GM18502 (cell line): ENCODE data around the gene ASRGL1.
"Not testable (repeated sequence)": the region's sequence is repeated elsewhere in the genome, so short reads cannot be mapped to it uniquely, and the experiment has no call there.

Experiments
- ATAC-seq: cut with Tn5 transposase; IDR thresholded peaks from one replicate; pipeline ENCODE4 v1.9.1; 2021; ENCODE audit warnings: mild to moderate bottlenecking; ENCODE audit not compliant: unreplicated experiment, poor library complexity

ASRGL1 gene

GRCh38 chr11:62337303-62338181 is at the start of gene ASRGL1:
Gene ASRGL1, plus strand, starts transcription at chr11:62337448. Its CDS starts 530 bp downstream, at chr11:62337978.
- ATAC-seq, result peak; percentile 71

DNA sequence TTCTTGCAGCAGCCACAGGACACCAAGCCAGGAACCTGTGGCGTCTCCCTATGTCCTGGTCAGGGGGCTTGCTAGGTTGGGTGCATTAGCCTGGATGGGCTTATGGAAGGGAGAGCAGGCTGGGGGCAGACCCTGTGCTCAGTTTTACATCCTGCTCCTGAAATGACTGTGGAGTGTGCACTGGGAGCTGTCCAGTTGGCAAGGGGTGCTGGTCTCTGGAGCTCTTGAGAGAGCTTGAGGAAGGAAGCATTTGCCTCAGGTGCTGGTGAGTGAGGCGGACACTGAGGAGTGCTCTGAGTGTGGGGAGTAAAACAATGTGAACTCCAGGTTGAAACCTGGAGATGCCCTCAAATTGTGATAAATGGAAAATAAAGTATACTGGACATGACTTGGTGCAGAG is 41.7 kb upstream of the ASRGL1 start:
- no peak for ATAC-seq

DNA sequence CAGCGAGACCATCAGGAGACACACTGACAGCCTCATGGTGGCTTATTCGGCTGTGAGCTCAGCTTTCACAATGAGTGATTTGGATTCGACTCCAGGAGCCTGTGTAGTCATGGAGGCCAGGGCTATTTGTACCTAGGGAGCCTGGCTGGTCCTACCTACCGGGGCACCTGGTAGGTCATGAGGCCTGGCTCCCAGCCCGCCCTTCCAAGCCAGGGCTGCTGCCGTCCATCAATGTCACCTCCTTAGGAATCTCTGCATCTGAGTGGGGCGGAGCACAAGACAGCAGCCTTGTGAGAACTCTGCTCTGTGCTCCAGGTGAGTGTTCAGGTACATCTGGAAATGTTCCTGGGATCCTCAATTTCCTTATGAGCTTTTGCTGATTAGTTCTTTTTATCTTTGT is 38.3 kb upstream of the ASRGL1 start, which contains the start of gene SCGB1D4:
TSS of gene SCGB1D4 (minus strand) at position 101 of the 400 bp plus-strand sequence. CDS start at position 36, 65 bp downstream.
- no peak for ATAC-seq

DNA sequence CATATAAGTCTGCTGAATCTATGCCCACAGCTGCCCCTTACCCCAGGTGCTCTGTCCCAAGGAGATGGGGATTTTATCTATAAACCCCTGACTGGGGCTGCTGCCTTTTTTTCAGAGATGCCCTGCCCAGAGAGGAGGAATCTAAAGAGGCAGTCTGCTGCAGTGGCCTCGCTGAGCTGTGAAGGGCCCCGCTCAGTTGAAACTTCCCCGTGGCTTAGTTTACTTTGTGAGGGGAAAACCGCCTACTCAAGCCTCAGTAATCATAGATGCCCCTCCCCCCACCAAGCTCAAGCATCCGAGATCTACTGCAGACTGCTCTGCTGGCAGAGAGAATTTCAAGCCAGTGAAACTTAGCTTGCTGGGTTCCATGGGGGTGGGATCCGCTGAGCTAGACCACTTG is 31.0 kb upstream of the ASRGL1 start:
- ATAC-seq, result no peak

DNA sequence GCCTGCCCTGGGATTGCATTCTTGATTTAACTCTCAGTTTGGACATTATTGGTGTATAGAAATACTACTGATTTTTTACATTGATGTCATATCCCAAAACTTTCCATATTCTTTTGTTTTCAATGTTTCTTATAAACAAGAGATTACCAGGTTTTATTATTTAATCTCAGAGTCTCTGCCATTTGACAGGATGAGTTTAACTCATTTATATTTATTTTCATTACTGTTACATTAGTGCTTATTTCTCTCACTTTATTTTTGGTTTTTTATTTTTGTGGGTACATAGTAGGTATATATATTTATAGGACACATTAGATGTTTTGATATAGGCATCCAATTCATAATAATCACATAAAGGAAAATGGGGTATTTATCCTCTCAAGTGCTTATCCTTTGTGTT is 29.3 kb upstream of the ASRGL1 start:
- no peak for ATAC-seq

- no peak for ATAC-seq
Observed at GRCh38 chr11:62309991-62310390, 27.3 kb upstream of the ASRGL1 start.

DNA sequence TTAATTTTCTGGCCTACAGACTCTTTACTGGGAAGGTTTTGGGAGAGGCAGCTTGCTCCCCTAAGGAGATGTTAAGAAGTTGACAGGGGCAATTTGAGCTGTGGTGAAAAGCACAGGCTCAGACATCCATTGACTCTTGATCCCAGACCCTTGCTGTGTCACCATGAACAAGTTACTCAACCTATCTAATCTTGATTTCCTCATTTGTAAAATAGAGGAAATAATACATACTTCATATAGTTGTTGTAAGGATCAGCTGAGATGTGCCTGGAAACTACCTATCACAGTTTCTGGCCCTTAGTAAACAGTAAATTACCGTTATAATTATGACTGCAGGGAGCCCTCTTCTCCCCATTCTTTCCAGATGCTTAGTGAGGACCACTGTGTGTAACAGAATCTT is 21.8 kb upstream of the ASRGL1 start:
- ATAC-seq, result no peak

- ATAC-seq, result no peak
Observed at GRCh38 chr11:62322524-62322923, 14.7 kb upstream of the ASRGL1 start.

DNA sequence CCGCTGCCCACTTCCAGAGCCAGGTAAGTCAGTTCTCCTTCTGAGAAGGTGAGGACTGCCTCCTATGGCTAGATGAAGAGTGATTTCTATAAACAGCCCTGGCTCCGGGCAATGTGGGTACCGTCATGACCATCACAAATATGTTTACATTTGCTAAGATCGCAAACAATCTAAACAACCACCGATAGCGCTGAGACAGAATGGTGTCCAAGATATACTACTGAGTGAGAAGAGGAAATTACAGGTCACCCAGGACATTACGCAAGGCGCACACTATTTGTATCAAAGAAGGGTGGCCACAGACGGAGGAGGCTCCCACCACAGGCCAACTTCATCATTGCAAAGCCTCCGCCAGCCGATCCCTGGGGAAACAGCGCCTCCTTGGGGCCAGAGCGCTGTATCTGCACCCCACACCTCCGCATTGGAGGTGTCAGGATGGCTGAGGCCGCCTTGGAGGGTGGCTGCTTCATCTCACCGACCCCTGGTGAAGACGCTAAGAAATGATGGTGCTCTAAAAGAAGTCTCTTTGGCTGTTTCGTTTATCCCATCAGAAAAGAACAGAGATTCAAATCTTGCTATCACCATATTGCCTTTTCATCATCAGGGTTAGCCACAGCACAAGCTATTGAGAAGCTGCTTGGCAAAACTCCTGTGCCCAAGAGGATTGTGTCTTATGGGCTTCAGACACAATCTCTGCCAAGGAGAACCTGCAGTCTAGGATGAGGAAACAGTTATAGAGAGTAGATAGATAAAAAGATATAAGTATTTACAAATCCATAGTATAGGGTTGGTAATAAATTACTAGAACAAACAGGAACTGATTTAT is 12.3 kb upstream of the ASRGL1 start:
- no peak for ATAC-seq

- not testable (repeated sequence) for ATAC-seq
Observed at GRCh38 chr11:62325781-62326180, 11.5 kb upstream of the ASRGL1 start.

GRCh38 chr11:62326719-62327118 is 10.5 kb upstream of the ASRGL1 start:
- not testable (repeated sequence) for ATAC-seq

GRCh38 chr11:62327541-62327940 is 9.7 kb upstream of the ASRGL1 start:
- not testable (repeated sequence) for ATAC-seq

GRCh38 chr11:62331264-62331663 is 6.0 kb upstream of the ASRGL1 start:
- not testable (repeated sequence) for ATAC-seq

DNA sequence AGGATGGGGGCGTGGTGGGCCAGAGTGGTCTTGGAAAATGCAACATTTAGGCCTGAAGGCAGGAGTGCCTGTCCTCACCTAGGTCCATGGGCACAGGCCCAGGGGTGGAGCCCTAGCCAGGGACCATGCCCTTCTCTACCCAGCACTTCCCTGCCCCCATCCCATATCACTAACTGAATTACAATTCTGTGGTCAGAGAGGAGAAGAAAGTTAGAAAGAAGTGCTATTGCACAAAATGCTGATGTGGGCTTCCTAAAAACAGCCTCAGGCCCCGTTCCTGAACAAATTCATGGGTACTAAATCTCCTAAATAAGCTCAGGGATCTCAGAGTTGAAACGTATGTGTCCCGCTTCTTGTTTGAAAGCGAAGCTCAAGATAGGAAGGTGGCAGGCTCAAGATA is 3.5 kb upstream of the ASRGL1 start:
- no peak for ATAC-seq

DNA sequence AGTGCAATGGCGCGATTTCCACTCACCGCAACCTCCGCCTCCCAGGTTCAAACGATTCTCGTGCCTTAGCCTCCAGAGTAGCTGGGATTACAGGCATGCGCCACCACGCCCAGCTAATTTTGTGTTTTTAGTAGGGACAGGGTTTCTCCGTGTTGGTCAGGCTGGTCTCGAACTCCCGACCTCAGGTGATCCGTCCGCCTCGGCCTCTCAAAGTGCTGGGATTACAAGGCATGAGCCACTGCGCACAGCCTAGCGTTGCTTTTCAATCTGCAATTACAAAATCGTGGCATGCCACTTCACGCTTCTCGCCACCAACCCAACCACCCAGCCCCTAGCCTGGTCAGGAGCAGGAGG is 322 bp upstream of the ASRGL1 start:
- ATAC-seq, result not testable (repeated sequence)

DNA sequence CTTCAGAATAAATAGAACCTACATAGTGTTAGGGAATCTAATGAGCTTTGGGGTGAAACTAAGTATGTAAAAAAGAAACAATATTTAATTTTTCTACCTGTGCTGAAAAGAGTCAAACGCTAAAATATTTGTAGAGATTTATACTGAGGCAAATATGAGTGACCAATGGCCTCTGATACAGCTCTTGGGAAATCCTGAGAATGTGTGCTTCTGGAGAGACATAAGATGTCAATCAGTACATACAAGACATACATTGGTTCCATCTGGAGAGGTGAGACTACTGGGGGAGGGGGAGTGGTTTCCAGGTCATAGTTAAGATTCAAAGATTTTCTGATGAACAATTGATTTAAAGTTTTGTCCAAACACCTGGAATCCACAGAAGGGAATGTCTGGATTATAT is 970 bp downstream of the ASRGL1 start:
- ATAC-seq, result no peak

DNA sequence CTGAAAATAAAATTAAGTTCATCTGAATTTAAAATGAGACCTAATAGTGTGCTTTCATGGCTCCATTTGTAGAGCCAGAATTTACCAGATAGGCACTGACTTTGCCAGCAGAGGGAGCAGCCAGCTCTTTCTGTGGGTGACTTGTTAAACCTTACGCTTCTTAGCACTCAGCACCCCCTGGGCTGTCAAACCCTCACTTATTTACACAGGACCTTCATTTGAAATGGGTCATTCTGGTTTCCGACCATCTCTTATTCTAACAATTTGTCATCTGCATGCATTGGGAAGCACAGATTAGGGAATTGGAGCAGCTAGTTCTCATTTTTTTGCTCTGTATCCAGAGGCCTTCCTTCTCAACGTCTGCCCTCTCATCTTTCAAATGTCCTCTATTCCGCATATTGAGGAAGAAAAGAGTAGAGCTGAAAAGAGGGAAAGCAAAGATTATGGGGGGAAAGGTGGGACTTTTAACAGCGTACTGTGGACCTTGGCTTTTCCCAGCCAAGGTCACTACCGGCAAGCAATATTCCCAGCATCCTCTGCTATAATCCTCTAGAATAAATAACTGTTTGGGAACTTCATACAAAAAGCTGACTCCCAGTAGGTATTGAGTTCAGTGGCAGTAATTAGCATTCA is 3.1 kb downstream of the ASRGL1 start:
- no peak for ATAC-seq

GRCh38 chr11:62341588-62341987 is 4.3 kb downstream of the ASRGL1 start:
- ATAC-seq, result no peak

DNA sequence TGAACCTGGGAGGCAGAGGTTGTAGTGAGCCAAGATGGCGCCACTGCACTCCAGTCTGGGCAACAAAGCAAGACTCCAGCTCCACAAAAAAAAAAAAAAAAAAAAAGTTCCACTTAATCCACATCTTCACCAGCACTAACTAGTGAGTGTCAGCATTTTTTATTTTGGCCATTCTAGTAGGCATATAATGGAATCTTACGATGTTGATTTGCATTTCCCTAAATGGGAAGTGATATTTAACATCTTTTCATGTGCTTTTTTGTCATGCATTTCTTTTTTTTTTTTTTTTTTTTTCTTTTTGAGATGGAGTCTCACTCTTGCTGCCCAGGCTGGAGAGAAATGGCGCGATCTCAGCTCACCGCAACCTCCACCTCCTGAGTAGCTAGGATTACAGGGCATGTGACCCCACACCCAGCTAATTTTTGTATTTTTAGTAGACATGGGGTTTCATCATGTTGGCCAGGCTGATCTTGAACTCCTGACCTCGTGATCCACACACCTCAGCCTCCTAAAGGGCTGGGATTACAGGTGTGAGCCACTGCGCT is 6.5 kb downstream of the ASRGL1 start:
- not testable (repeated sequence) for ATAC-seq

GRCh38 chr11:62344210-62344609 is 7.0 kb downstream of the ASRGL1 start:
- ATAC-seq, result no peak
